K562 (cell line): ENCODE measurements around the gene NXF1. TPM values are rescaled to one million over a fixed set of nuclear protein-coding genes. Genes with fewer than 3 reads are reported as not detected.

Experiments
- ATF2 ChIP-seq: sonication (generic); formaldehyde crosslinking; IDR thresholded peaks from 2 replicates; pipeline ENCODE4 v1.8.1; 2022; ENCODE audit warnings: missing genetic modification reagents
- HDAC2 ChIP-seq: fragments of 450-650 bp; IDR thresholded peaks from 2 replicates; pipeline ENCODE4 v1.6.1; 2016; ENCODE audit warnings: mild to moderate bottlenecking
- HMGXB4 ChIP-seq: sonication (generic); formaldehyde crosslinking; IDR thresholded peaks from 2 replicates; pipeline ENCODE4 v1.8.1; 2023; ENCODE audit warnings: mild to moderate bottlenecking, missing genetic modification reagents
- MIER1 ChIP-seq: fragments of 450-650 bp; IDR thresholded peaks from 2 replicates; pipeline ENCODE4 v1.6.1; 2016; ENCODE audit warnings: antibody characterized with exemption, mild to moderate bottlenecking, low read depth
- MTA1 ChIP-seq: fragments of 450-650 bp; IDR thresholded peaks from 2 replicates; pipeline ENCODE4 v1.6.1; 2017; ENCODE audit warnings: borderline replicate concordance
- NONO ChIP-seq, 2 experiments: fragments of 200-400 bp in 1 of 2; fragments of 450-650 bp in 1 of 2; formaldehyde crosslinking in 1 of 2; IDR thresholded peaks; 2 replicates each; pipeline ENCODE4 v1.6.1; 2017; ENCODE audit warnings: low read depth in 2 of 2, mild to moderate bottlenecking in 2 of 2, moderate library complexity in 2 of 2, low read length in 1 of 2
- PHB2 ChIP-seq: fragments of 450-650 bp; IDR thresholded peaks from 2 replicates; pipeline ENCODE4 v1.6.1; 2017; ENCODE audit warnings: low read depth
- RBM17 ChIP-seq: fragments of 200-400 bp; formaldehyde crosslinking; IDR thresholded peaks from 2 replicates; pipeline ENCODE4 v1.6.1; 2017; ENCODE audit warnings: low read depth, mild to moderate bottlenecking, low read length, borderline replicate concordance
- TCF3 ChIP-seq: sonication (generic); formaldehyde crosslinking; IDR thresholded peaks from 2 replicates; pipeline ENCODE4 v1.4.0; 2020; ENCODE audit warnings: mild to moderate bottlenecking, missing genetic modification reagents
- XRCC5 ChIP-seq: fragments of 200-400 bp; formaldehyde crosslinking; IDR thresholded peaks from 2 replicates; pipeline ENCODE4 v1.6.1; 2017; ENCODE audit warnings: low read depth, mild to moderate bottlenecking, low read length
- ZKSCAN3 ChIP-seq: fragments of 250-450 bp; sonication (Bioruptor Pico); IDR thresholded peaks from 2 replicates; pipeline ENCODE4 v1.4.0; 2020
- ZNF133 ChIP-seq: fragments of 250-450 bp; sonication (Bioruptor Pico); IDR thresholded peaks from 2 replicates; pipeline ENCODE4 v1.4.0; 2020; ENCODE audit warnings: mild to moderate bottlenecking
- polyA plus RNA-seq, 8 experiments: library from polyadenylated mRNA; depleted of rRNA in 4 of 8; stranded (reverse) in 5 of 8; unstranded in 3 of 8; fragments of >200 nt; fragmentation: Nextera tagmentation in 2 of 8; fragmentation: Illumina TruSeq in 1 of 8; extraction: Ambion mirVana in 2 of 8; extraction: Trizol in 1 of 8; gene quantifications; 2 replicates each; pipeline versions ENCODE4 v1.2.1 to v1.2.3, GENCODE V29; 2011 to 2014; ENCODE audit warnings: inconsistent platforms in 1 of 8, missing spikeins in 1 of 8
- total RNA-seq, 7 experiments: library from RNA; depleted of rRNA in 6 of 7; stranded (reverse); fragments of >200 nt in 6 of 7; fragmentation: Illumina TruSeq in 2 of 7; extraction: Trizol in 2 of 7; gene quantifications; 2 replicates each; pipeline versions ENCODE4 v1.2.1 to v1.2.3, GENCODE V29; 2011 to 2021; ENCODE audit warnings: low replicate concordance in 1 of 7
- TF ChIP-seq, protein P1 (sequence below): fragments of 450-650 bp; IDR thresholded peaks from 2 replicates; pipeline ENCODE4 v1.6.1; 2016; ENCODE audit warnings: borderline replicate concordance
- TF ChIP-seq, protein P2 (sequence below): fragments of 450-650 bp; conservative IDR thresholded peaks from 2 replicates; pipeline ENCODE4 v1.6.1; 2016; ENCODE audit warnings: missing genetic modification characterization, low read depth, mild to moderate bottlenecking, control low read depth, missing compliant biosample characterization

The NXF1 gene
- total and polyA plus RNA-seq, 9 of the 15 experiments (the other 6 are each of a cell fraction or from before 2014, with no cell fraction given), result 18.1 to 98.3 (median 35.8) TPM

- TF ChIP-seq ATF2 (CRISPR knock-in tag), result no peak
- TF ChIP-seq TCF3, result no peak; the same call in 1 of the 2 replicates
- 0 out of 4 replicates have a peak, but pooled peaks of 1 of the 2 experiments have one; percentile 13 for TF ChIP-seq NONO (IDR thresholded peaks at IDR 0.05; ENCODE audit: low read depth in 2 of 2, low read length in 1 of 2)
- no peak for TF ChIP-seq XRCC5
- TF ChIP-seq, protein P1, sequence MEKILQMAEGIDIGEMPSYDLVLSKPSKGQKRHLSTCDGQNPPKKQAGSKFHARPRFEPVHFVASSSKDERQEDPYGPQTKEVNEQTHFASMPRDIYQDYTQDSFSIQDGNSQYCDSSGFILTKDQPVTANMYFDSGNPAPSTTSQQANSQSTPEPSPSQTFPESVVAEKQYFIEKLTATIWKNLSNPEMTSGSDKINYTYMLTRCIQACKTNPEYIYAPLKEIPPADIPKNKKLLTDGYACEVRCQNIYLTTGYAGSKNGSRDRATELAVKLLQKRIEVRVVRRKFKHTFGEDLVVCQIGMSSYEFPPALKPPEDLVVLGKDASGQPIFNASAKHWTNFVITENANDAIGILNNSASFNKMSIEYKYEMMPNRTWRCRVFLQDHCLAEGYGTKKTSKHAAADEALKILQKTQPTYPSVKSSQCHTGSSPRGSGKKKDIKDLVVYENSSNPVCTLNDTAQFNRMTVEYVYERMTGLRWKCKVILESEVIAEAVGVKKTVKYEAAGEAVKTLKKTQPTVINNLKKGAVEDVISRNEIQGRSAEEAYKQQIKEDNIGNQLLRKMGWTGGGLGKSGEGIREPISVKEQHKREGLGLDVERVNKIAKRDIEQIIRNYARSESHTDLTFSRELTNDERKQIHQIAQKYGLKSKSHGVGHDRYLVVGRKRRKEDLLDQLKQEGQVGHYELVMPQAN, result peak; percentile 78; the same call in 1 of the 2 replicates
- TF ChIP-seq, protein P2, sequence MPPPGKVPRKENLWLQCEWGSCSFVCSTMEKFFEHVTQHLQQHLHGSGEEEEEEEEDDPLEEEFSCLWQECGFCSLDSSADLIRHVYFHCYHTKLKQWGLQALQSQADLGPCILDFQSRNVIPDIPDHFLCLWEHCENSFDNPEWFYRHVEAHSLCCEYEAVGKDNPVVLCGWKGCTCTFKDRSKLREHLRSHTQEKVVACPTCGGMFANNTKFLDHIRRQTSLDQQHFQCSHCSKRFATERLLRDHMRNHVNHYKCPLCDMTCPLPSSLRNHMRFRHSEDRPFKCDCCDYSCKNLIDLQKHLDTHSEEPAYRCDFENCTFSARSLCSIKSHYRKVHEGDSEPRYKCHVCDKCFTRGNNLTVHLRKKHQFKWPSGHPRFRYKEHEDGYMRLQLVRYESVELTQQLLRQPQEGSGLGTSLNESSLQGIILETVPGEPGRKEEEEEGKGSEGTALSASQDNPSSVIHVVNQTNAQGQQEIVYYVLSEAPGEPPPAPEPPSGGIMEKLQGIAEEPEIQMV (tag), result no peak
- TF ChIP-seq MIER1, result no peak
- TF ChIP-seq HMGXB4 (CRISPR knock-in tag), result no peak
- TF ChIP-seq ZNF133 (CRISPR knock-in tag), result no peak
- no peak for TF ChIP-seq PHB2
- no peak for TF ChIP-seq ZKSCAN3 (CRISPR knock-in tag)
- TF ChIP-seq RBM17, result no peak
- peak; percentile 76; the same call in 1 of the 2 replicates for TF ChIP-seq MTA1
- peak; percentile 95 for TF ChIP-seq HDAC2
These were observed 33.9 kb downstream of the NXF1 start, which contains the start of gene TAF6L (continued) for GRCh38 chr11:62771144-62772021.
